ENCODE data around the gene RNU4-1.

RNU4-1 gene

DNA sequence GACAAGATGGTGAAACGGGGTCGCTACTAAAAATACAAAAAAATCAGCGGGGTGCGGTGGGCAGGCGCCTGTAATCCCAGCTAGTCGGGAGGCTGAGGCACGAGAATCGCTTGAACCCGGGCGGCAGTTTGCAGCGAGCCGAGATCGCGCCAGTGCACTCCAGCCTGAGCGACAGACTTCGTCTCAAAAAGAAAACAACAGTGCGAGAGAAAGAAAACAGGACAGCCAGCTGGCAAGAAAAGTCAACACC lies 701 bp downstream of the RNU4-1 start:
- no peak for DNase-seq (ENCODE audit: low read depth, low spot score)
- peak overlapping the region; percentile 98 for H3K27ac ChIP-seq

DNA sequence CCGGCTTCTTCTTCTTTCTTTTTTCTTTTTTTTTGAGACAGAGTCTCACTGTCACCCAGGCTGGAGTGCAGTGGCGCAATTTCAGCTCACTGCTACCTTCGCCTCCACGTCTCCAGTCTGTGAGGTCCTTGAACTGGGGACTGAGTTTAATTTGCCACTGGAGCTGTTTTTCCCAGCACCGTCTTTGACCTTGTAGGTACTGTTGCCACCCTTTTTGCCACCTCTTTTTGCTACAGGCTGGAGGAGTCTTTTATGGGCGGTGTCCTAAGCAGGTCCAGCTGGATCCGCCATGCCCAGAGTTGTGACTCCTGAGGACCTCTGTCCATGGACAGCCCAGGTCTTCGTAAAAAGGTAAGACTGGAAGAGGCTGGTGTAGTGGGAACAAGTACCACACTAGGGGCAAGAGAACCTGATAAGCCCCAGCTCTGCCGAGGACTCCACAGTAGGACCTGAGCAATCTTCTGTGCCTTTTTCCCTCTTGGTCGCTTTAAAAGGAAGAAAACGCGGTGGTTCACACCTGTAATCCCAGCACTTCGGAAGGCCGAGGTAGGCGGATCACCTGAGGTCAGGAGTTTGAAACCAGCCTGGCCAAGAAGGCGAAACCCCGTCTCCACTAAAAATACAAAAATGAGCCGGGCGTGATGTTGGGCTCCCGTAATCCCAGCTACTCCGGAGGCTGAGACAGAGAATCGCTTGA lies 2.3 kb downstream of the RNU4-1 start:
- H3K27ac ChIP-seq: peak overlapping the region; percentile 98
- peak; percentile 46 for DNase-seq (ENCODE audit: low read depth, low spot score)

DNA sequence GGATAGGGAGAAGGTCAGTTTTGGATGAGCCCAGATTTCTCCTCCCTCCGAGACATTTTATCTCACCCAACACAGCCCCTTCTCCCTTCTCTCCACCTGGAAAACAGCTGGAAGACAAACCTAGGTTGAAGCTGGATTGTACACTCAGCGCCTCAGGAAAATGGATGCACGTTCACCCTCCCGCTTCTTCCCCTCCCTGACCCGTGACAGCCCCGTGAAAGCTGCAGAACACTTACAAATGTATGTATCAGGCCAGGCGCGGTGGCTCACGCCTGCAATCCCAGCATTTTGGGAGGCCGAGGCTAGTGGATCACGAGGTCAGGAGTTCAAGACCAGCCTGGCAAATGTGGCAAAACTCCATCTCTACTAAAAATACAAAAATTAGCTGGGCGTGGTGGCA lies 5.5 kb downstream of the RNU4-1 start:
- H3K27ac ChIP-seq: no peak overlapping the region
- DNase-seq (ENCODE audit: low read depth, low spot score): no peak

DNA sequence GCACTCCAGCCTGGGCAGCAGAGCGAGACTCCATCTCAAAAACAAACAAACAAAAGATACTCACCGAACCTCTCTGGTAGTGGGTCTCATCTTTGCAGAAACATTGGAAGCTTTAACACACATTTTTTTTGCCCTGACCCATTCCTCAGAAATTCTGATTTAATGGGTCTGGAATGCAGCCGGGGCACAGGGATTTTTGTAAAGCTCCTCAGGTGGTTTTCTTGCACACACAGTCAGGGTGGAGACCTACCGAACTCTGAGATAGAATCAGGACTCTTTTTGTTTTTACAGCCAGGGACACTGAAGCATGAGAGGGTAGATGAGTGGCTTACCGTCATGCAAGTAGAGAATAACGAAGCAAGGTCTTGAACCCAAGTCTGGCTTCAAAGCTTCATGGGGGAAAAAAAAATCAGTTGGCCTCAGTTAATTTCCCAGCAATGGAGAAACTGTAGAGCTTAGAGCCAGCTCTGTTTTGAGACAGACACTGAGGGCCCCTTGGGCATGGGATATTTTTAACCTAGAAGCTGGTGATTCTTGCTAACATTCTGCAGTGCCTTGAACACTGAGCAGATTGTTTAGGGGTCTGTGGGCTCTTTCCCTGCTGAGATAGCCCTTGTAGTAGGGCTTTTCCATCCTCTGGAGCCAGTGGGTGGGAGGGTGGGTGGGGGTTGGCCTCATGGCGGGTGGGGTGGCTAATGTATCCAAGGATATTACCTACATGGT lies 6.1 kb downstream of the RNU4-1 start:
- H3K27ac ChIP-seq: no peak overlapping the region
- no peak for DNase-seq (ENCODE audit: low read depth, low spot score)

DNA sequence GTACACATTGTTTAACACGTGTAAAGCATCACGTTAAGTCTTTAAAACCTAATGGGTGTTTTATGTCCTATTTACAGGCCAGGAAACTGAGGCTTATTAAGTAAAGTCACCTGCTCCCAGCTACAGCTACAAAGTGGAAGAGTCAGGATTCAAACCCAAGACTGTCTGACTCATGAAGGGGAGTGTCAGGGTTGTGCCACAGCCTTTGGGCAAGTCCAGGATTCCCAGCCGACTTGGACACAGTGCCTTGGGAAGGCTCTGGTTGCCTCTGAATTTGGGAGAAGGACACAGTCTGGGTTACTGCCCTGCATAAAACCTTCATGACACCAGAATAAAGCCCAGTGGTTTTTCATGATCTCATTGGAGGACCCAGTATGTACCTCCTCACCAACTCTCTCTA lies 8.7 kb downstream of the RNU4-1 start:
- no peak for DNase-seq (ENCODE audit: low read depth, low spot score)
- H3K27ac ChIP-seq: no peak overlapping the region

DNA sequence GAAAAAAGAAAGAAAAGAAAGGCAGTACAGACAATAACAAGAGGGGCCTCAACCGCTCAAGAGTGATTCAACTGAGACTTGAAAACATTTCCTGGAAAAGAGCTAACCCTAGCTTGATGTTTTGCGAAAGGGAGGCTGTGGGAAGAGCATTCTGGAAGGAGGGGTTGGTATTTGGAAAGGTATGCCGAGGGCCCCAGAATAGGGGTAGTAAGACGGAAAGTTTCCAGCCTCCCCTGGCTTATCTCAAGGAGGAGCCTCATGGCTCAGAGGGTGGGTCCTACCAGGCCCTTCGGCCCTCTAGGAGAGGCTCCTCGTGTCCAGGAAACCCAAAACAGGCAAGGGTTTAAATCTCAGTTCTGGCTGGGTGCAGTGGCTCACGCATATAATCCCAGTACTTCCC lies 9.7 kb downstream of the RNU4-1 start:
- H3K27ac ChIP-seq: no peak overlapping the region
- no peak for DNase-seq (ENCODE audit: low read depth, low spot score)

DNA sequence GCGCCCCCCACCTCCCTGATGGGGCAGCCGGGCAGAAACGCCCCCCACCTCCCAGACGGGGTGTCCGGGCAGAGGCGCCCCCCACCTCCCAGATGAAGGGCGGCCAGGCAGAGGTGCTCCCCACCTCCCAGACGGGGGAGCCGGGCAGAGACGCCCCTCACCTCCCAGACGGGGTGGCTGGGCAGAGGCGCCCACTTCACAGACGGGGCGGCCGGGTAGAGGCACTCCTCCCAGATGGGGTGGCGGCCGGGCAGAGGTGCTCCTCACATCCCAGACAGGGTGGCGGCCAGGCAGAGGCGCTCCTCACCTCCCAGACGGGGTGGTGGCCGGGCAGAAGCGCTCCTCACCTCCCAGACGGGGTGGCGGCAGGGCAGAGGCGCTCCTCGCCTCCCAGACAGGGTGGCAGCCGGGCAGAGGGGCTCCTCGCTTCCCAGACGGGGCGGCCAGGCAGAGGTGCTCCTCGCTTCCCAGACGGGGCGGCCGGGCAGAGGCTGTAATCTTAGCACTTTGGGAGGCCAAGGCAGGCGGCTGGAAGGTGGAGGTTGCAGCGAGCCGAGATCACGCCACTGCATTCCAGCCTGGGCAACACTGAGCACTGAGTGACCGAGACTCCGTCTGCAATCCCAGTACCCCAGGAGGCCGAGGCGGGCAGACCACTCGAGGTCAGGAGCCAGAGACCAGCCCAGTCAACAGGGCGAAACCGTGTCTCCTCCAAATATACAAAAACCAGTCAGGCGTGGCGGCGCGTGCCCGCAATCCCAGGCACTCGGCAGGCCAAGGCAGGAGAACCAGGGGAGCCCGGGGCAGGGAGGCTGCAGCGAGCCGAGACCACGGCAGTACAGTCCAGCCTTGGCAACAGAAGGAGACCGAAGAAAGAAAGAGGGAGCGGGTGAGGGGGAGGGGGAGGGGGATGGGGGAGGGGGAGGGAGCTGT lies 14.6 kb downstream of the RNU4-1 start:
- DNase-seq (ENCODE audit: low read depth, low spot score): no peak
- no peak overlapping the region for H3K27ac ChIP-seq

DNA sequence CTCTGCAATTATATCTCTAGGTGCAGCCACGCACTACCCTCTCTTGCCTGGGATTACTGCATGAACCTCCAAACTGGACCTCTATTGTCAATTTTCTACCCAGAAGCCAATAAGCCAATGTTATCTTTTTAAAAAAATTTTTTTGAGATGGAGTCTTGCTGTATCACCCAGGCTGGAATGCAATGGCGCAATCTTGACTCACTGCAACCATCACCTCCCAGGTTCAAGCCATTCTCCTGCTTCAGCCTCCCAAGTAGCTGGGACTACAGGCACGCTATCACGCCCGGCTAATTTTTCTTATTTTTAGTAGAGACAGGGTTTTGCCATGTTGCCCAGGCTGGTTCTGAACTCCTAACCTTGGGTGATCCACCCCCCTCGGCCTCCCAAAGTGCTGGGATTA lies 16.3 kb downstream of the RNU4-1 start:
- no peak for DNase-seq (ENCODE audit: low read depth, low spot score)
- no peak overlapping the region for H3K27ac ChIP-seq

DNA sequence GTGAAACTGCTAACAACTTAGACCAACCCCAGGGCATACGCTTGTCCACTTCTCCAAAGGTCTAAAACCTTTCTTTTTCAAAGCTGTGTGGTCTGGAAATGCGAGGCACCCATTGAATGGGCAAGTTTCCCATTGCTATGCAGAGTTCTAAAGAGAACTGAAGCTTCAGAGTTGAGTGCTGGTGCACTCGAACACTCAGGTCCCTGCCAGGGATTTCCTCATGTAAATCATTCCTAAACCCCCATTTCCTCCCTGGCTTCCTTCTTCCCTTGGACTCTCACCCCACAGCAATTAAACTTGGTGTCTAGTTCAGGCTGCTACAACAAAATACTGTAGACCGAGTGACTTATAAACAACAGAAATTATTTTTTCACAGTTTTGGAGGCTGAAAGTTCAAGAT lies 25.3 kb downstream of the RNU4-1 start:
- no peak overlapping the region for H3K27ac ChIP-seq
- DNase-seq (ENCODE audit: low read depth, low spot score): no peak

DNA sequence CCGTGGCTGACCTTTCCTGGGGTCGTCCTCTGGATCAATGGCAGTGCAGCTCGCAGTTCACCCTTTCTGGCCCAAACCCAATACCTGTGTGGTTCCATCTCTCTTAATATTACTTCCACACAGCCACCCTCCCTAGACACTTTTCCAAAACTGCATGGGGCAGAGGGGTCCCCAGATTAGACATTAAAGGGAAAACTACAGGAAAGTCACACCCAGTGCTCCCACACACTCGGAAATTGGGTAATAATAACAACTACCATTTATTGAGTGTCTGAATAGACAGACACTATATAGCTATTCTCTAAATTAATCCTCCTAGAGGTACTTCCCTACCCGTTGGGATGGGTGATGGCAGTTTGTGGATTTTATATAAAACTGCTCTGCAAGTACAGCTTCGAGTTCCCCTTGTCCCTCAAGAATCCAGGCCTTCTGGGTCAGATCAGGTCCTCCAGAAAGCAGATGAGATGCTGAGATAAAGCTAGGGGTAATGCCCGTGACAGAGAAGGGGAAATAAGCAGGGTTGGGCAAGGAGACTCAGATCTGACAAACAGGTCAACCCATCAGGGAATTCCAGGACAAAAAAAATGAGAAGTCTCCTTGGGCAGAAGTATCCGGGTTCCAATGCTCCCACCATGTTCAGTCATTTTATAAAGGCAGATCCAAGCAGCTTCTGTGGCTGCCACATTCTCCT lies 26.7 kb downstream of the RNU4-1 start:
- DNase-seq (ENCODE audit: low read depth, low spot score): no peak
- no peak overlapping the region for H3K27ac ChIP-seq

DNA sequence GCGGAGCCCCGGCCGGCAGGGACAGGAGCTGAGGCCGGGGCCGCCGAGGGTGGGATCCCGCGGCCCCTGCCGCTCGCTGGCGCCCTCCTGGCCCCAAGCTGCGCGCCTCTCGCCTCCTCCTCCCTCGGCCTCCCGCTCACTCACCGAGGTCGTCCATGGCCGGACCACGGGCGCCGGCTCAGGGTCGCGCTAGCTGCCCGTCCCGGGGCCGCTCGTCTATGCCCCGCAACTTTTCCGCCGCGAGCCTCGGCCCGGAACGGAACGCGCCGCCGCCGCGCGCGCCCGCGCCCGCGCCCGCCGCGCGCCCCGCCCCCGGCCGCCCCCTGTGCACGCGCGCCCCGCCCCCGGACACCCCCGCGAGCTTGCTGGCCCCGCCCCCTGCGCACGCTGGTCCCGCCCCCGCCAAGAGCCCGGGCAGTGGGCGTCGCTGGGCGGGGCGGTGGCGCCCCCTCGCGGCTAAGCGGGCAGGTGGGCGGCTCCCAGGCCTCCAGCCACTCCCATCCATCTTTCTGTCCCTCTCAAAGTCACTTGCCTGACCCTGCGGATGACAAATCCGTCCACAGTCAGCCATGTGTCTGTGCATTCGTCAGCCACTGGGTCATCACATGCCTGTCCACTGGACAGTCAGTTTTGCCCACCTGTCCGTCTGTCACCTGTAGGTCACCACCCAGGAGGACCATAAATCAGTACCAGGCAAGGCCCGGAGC lies 27.4 kb downstream of the RNU4-1 start, which contains the start of gene PXN:
Gene PXN (minus strand): TSS at position 258 of the 707 bp plus-strand sequence. CDS start 101 bp downstream, at position 157.
- peak within 1 kb of the TSS; percentile 98 for H3K27ac ChIP-seq
- no peak for DNase-seq (ENCODE audit: low read depth, low spot score)

DNA sequence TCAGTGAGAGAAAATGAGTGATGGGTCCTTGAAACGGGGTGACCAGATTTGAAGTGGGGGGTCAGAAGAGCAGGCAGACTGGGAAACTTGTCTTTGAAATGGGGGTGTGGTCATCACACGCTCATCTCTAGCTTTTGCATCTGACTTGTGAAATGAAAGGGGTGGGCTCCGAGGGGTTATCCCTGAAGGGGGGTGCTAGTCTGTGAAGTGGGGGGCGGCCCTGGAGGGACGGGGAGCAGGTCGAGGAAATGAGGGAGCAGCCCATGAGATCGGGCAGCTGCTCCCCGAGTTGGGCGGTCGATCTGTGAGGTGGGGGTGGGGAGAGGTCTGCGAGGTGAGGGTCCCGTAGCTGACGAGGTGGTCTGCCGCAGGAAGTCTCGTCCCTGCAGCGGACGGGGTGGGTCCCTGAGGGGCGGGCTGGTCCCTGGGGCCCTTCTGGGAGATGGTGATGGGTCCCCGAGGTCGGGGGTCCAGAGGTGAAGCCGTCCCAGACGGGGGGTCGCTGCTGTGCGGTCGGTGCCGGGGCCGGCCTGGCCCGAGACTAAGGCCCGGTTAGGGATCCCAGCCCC lies 28.0 kb downstream of the RNU4-1 start:
- DNase-seq (ENCODE audit: low read depth, low spot score): no peak
- H3K27ac ChIP-seq: peak overlapping the region; percentile 98

DNA sequence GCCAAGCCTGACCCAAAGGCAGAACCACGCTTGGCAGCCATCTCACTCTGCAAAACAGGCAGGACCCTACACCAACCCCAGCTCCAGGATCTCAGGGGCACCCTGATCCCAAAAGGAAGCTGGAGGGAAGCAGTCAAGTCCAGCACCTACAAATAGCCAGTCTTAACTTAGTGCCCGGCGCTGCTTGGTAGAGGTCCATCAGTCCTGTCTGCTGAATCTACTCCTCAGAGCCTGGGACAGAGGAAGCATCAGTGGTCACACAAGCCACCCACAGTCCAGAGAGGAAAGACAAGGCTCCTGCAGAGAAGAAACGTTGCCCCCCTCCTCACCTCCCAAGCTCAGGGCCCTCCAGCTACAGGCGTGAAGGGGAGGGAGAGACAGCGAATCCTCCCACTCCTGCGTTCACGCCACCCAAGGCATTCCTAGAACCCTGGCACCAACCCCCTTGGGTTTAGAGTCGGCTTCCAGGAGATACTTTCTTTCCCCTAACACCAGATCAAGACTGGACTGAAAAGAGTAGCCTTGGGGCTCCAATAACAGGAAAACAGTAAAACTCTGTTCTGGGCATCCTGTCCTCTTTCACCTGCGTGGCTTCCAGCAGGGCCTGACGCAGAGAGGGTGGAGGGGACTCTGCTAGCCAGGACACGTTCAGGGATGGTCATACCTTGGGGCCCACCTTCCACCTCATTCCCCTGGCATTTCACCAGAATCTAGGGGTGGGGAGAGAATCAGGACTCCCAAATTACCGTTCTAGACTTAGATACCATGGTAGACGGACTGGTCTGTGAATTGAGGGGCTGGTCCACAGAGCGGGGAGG lies 28.7 kb downstream of the RNU4-1 start:
- H3K27ac ChIP-seq: peak overlapping the region; percentile 98
- peak; percentile 66 for DNase-seq (ENCODE audit: low read depth, low spot score)

DNA sequence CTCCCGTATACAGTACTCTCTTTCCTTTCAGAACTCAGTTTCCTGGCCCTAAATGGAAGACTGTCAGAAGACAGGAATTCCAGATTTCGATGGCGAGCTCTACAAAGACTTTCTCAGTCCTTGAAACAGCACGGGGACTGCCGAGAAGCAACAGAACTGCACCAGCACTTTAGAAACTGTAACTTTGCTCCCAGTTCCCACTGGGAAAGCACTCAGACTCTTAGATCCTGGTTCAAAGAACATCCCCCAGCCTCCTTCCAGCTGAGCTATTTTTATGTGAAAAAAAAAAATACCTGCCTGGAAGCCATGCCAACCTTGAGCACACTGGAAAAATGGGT lies 29.3 kb downstream of the RNU4-1 start:
- no peak for DNase-seq (ENCODE audit: low read depth, low spot score)

DNA sequence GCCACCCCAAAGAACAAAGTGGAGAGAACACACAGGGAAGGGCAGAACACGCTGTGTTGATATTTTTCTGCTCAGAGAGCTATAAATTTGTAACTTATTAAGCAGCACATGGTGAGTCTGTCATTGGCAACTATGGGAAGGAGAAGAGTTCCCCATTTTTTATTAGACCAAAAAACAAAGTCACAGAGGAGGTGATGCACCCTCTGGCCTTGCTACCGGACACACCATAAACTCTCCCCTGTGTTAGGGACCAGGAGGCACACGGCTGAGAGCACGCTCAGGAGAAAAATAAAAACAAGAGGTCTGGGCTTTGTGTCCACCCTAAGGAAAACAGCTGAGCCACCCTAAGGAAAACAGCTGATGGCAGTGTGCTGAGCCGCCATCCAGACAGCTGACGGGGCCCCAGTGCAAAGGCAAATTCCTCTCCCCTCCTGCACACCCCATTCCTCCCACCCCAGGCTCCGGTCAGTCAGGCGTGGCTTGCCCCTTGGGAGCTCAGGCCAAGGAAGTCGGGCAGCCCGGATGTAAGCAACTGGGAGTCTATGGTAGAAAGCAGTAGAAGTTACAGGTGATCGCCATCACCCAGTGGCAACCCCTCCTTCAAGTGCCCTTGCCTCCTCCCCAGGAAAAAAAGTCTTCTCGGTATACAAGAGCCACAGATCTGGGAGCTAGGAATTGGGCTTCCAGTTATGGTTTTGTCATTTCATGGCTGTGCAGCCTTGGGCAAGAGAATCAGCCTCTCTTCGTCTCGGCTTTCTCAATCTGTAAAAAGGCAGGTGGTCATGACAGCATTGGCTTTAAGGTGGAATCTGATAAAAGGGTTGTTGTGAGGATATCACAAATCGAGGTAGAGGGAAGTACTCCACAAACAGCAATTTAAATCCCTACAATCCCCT lies 29.9 kb downstream of the RNU4-1 start:
- H3K27ac ChIP-seq: peak overlapping the region; percentile 98
- DNase-seq (ENCODE audit: low read depth, low spot score): no peak

More for the DNA sequence above, 29.3 kb downstream of the RNU4-1 start:
- H3K27ac ChIP-seq: peak overlapping the region; percentile 98

DNA sequence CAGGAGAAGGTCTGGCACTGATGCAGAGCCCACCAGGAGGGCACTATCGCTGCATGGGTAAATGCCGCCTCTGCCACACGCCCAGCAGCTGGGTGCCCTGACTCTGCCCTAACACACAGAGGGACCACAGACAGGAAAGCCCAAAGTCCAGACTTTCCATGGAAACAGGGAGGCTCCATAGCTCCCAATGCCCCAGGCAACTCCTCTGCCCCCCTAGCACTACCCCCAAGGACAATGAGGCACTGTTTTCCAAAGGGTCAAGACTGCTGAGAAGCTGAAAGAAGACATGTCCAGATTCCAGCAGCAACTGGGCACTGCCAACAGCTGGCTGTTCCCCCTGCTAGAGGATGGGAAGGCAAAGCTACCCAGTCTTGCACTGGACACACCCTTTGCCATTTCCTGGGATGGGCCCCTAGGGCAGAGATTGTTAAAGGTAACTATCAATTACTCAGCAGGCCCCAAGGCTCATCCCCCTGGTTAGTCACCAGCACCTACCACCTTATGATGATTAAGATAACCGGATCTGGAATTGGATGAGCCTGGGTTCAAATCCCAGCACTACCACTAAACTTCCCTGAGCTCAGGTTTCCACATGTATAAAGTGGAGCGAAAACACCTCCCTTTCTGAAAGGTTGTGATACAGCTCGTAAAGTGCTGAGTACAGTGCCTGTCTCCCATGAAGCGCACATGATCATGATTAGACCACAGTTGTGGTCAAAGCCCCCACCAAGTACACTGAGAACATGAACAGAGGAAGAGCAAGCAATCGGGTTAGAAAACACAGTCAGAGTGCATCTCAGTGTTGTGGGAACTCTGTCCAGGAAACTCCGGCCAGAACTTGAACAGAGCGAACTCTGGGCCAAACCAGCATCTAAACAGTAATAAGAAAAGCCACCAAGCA lies 30.8 kb downstream of the RNU4-1 start:
- peak overlapping the region; percentile 98 for H3K27ac ChIP-seq
- peak; percentile 78 for DNase-seq (ENCODE audit: low read depth, low spot score)

DNA sequence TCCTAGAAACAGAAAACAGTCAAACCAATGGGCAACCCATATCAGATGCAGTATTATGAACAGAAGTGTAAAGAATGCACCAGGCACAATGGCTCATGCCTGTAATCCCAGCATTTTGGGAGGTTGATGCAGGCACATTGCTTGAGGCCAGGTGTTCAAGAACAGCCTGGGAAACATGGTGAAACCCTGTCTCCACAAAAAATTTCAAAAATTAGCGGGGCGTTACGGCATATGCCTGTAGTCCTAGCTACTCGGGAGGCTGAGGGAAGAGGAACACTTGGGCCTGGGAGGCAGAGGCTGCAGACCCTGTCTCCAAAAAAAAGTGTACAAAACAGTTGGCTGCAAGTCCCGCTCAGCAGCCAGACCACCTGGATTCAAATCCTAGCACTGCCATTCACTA lies 32.4 kb downstream of the RNU4-1 start:
- H3K27ac ChIP-seq: peak overlapping the region; percentile 98
- no peak for DNase-seq (ENCODE audit: low read depth, low spot score)

All from epithelial cell of prostate (primary cell).